ENCODE data around the gene EGF.
"Not testable (repeated sequence)": the region's sequence is repeated elsewhere in the genome, so short reads cannot be mapped to it uniquely, and the experiment has no call there.

The EGF gene

DNA sequence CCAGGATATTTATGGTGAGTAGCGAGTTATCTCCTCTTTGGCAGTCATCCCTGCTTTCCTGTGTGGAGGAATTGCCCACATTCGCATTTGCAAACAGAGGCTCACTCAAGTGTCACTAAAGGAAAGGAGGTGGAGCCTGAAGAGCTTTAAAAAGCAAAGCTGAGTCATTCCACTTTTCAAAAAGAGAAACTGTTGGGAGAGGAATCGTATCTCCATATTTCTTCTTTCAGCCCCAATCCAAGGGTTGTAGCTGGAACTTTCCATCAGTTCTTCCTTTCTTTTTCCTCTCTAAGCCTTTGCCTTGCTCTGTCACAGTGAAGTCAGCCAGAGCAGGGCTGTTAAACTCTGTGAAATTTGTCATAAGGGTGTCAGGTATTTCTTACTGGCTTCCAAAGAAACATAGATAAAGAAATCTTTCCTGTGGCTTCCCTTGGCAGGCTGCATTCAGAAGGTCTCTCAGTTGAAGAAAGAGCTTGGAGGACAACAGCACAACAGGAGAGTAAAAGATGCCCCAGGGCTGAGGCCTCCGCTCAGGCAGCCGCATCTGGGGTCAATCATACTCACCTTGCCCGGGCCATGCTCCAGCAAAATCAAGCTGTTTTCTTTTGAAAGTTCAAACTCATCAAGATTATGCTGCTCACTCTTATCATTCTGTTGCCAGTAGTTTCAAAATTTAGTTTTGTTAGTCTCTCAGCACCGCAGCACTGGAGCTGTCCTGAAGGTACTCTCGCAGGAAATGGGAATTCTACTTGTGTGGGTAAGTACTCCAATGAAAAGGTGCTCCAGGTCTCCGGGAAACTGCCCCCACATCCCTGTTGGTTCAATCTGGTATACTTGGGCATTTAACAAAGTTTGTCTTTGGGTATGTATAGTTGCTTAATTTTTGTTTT lies at the start of gene EGF:
TSS of gene EGF (plus strand) at position 178 of the 890 bp plus-strand sequence. CDS start at position 631, 453 bp downstream.
- peak; percentile 64 for DNase-seq

DNA sequence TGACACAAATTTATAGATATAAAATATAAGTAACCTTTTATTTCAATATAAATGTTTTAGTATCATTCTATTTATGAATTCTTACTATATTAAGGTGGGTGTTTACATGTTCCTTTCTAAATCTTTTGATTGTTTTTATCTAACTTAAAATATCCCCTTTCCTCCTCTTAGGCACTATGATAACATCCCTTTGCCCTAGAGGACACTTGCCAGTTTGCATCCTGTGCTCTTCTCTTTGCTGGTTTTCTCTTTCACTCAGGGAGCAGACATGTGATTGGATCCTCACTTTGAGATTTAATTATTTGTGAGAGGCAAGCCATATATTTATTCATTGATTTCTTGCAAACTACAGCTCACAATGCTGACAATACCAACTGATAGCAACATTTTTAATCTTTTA lies 48.5 kb upstream of the EGF start:
- DNase-seq: no peak

DNA sequence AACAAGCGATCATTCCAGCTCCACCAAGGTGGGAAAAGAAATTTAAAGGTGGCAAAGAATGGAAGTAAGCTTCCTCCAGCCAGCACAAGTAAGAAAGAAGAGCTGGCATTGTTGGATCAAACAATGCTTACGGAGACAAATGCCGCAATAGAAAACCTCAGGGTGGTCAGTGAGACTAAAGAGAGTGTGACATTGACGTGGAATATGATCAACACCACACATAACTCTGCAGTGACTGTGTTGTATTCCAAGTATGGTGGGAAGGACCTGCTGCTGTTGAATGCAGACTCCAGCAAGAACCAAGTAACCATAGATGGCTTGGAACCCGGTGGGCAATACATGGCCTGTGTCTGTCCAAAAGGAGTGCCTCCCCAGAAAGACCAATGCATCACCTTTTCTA lies 42.6 kb upstream of the EGF start:
- no peak for DNase-seq

DNA sequence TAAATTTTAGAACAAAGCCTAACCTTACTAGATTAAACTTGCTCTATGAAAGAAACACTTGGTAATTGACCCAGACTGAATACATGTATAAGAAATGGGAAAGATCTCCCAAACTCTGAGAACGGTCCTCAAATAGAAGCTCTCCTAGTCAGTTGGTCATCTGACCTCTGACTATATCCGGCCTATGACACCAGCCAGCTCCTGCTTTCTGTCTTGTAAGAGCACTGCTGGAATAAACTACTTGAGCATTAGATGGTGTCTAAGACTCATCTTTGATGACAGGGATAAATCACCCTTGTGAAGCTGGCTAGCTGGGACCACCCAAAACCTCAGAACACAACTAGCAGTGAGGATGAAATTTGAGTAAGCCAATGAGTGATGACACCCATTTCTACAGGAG lies 40.6 kb upstream of the EGF start:
- no peak for DNase-seq

DNA sequence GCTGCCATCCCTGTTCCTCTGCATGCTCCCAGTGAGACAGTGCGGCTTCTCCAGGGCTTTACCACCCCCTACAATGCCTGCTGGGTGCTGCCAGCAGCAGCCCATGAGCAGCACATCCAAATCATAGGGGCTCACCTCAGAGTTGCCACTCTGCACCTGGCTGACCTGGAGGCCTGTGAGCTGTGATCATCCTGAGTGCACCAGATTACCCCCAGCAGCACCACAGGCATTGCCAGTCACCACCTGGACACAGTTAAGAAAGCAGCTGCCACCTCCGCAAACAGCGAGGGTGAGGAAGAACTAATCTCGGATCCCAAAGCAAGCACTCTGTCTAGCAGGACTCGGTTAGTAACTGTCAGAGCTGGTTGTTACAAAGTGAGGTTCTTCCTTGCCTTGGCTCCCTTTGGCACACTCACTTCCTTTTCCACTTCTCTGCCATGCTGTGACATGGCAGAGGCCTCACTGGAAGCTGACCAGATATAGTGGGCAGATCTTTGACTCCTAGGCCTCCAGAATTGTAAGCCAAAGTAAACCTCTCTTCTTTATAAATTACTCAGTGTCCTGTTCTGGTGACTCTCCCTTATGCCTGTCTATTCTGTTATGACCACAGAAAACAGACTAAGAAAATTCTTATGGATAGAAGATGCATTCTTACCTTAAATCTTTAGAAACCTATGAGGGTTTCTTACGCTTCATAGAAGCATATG lies 39.6 kb upstream of the EGF start:
- DNase-seq: no peak

DNA sequence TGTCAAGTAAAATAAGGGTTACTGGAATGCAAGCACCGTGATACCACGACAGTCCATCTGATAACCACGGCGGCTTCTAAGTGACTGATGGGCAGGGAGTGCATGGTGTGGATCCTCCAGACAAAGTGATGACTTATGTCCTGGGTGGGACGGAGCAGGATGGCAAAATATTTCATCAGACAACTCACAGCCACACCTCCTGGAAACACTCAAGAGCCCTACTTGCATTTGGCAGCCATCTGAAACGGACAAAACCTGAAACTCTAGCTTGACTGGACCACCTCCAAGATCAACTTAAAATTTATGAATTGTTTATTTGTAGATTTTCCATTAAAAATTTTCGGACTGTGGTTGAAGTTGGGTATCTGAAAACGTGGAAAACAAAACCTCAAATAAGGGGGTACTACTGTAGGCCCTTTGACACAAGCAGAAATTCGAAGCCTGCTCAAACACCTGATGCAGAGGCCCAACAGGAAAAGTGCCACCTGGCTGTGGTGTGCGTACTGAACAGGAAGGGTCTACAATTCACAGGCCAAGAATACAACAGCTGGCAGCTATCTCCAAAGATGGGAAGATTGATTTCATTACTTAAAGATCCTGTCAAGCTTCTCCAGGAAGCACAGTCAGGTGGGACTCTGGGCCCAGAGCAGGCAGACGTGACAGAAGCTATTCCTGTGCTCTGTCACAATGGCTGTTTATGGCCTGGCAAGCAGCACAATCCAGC lies 38.7 kb upstream of the EGF start:
- DNase-seq: peak; percentile 46

DNA sequence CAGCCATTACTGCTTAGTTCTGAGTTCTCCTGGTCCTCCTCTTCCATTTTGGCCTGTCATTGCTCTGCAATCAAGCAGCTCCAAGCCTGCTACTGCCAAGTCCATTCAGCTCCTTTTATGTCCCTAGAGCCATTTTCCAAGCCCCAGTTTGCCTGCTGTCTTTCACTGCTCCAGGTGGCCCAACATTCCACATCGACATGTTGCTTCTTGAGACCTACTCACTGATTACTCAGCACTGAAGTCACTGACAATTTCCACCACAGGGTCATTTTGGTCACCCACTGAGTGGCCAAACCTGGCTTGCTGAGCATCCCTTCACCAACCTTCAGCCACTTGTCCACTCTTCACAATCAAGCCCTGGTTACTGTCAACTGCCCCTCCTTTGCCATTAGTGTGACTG lies 37.6 kb upstream of the EGF start:
- DNase-seq: no peak

DNA sequence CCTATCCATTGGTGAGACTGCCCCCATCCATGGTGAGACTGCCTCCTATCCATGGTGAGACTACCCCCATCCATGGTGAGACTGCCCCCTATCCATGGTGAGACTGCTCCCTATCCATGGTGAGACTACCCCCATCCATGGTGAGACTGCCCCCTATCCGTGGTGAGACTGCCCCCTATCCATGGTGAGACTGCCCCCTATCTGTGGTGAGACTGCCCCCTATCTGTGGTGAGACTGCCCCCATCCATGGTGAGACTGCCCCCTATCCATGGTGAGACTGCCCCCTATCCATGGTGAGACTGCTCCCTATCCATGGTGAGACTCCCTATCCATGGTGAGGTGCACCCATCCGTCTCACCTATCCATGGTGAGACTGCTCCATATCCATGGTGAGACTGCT lies 37.1 kb upstream of the EGF start:
- DNase-seq: not testable (repeated sequence)

DNA sequence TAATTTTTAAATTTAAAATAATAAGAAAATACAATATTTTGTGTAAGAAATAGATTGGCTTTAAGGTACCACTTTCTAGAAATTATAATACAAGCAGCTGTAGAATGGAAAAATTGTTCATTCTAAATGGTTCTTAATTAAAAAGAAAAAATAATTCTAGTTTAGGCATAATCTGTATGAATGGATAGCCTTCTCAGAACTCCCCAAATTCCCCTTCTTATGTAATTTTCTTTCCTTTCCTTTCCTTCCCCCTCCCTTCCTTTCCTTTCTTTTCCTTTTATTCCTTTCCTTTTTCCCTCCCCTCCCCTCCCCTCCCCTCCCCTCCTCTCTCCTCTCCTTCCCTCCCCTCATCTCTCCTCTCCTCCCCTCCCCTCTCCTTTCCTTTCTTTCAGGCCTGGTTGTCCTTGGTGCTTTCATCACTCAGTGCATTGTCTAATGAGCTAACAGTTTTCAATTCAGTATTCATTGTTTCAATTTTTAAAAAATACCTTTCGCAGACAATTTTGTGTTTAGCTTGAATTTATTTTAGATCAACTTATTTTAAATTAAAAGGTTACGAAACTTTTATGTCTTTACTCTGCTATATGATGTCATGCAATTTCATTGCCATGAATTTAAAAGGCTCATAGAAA lies 35.9 kb upstream of the EGF start:
- DNase-seq: no peak

DNA sequence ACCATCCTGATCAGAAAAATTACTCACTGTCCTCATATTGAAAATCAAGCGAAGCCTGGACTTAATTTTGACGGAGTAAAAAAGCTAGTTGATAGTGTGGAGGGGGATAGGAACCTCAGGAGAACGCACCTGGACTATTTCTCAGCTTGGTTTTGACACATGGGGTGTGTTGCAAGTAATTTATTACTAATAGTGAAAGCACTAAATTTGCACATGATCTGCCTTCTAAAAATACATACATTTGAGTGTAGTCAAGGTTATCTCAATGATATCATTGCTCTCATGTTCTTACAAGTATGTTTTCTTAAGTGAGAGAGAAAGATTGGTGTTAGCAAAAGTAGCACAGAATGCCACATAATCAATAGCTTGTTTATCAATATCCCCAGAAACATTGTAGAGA lies 35.3 kb upstream of the EGF start:
- DNase-seq: no peak

DNA sequence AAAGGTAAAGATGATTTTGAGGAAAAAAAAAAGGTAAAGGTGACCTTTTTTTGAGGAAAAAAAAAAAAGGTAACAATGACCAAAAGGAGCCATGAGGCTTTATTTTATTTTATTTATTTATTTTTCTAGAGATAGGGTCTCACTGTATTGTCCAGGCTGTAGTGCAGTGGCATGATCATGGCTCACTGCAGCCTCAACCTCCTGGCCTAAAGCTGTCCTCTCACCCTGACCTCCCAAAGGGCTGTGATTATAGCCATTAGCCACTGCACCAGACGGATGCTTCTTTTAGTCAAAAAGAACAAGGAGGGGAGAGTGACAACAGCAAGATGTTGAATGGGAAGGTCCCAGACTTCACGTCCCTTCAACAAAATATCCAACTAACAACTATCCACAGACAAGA lies 34.3 kb upstream of the EGF start:
- no peak for DNase-seq

DNA sequence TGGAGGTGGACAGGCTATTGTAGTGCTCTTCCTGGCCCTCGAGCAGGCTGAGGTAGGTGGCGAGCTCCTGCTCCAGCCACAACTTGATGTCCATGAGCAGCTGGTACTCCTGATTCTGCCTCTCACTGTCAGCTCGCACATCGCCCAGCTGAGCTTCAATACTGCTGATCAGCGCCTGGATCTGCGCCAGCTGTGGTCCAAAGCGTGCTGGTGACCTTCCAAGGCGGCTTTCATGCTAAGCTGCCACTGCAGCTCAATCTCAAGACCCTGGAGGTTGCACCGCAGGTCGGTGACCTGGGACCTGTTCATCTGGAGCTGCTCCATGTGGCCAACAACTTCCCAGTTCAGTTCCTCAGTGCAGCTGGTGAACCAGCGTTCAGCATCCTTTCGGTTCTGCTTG lies 33.6 kb upstream of the EGF start:
- DNase-seq: no peak

DNA sequence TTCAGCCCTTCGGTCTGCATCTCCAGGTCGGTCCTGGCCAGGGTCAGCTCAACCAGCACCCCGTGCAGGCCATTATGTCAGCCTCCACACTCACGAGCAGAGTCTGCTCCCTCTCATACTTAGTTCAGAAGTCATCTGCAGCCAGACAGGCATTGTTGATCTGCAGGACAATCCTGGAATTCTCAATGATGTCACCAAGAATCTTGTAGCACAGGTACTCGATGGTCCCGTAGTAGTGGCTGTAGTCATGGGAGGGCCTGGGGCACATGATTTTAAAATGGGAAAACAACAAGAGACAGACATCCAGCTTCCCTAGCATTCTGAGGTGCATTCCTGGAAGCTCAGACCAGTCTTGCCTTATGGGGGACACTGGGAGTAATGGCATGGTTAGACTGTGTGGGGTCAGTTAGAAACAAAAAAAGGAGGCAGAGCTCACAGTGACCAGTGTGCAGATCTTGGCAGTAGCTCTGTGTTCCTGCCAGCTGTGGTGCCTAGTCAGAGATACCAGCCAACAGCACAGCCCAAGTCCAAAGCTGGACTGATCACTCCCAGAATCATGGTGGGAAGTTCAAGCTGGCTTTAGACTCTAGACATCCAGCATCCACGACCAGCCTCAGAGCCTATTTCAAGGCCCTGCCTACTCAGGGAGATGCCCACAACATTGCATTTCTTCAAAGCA lies 32.9 kb upstream of the EGF start:
- no peak for DNase-seq

DNA sequence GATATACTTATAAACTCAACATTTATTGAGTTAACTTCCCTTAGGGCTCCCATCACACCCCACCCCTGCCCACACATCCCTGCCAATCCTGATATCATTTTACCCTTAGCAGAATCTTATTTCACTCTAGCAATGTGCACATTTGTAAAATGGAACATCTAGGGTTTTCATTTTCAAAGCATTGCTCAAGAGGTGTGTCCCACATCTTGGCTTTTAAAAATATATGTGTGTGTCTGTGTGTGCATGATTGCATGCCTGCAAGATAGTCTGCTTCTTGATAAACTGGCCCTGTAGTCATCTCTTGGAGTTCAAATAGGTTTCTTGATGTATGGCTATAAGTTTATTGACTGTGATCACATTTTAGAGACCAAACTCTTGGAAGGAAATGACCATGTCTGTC lies 26.4 kb upstream of the EGF start:
- no peak for DNase-seq

DNA sequence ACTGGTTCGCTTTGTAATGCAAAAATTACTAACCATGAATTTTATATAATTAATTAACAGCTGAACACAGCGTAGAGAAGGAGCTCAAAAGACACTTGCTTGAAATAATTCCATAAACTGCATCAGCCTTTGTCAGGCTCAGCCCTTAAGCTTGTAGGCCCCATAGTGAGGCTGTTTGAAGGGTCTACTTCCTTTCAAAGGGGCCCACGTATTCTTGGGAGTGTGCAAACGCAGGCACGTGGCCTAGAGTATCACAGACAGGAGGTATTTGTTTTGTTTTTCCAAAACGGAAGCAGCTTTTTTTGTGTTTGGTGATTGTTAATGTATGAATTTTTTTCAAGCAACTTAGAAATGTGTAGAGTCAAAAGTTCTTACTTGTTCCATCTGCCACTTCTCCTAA lies 25.6 kb upstream of the EGF start:
- DNase-seq: no peak

DNA sequence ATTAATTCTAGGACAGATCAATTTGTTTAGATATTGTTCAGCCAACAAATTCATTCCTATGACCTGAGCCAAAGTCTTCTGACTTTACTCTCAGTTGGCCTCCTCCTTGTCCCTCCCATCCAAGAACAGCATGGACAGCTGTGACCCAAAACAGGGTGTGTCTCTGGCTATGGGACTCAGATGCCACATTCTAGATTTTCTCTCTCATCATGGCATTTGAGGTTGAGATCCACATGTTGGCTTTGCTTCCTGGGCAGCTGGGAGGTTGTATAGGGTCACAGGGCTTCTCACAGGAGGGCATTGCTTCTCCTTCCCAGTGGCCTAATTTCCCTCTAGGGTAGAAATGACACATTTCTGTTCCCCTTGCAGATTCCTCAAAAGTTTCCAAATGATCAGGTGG lies 22.6 kb upstream of the EGF start:
- DNase-seq: no peak

DNA sequence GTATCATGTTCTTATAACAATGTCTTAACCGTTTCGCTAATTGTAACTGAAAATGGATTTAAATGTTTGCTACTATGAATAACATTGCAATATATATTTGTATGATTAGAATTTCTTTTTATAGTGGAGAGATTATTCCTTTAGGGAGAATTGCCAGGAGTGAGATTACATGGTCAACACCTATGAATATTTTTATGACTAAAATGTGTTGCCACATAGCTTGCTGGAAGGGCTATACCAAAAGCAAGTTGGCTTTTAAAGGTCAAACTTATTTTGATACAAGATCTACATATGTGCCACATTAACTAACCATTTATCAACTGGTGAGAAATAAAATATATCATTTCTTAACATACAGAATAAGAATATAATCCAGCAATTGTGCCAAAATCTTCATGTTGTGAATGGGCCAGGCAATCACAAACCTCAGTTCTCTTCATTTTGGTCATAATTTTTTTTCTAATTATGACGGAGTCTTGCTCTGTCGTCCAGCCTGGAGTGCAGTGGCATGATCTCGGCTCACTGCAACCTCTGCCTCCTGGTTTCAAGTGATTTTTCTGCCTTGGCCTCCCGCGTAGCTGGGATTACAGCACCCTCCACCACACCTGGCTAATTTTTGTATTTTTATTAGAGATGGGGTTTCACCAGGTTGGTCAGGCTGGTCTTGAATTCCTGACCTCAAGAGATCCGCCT lies 10.0 kb upstream of the EGF start:
- DNase-seq: no peak

DNA sequence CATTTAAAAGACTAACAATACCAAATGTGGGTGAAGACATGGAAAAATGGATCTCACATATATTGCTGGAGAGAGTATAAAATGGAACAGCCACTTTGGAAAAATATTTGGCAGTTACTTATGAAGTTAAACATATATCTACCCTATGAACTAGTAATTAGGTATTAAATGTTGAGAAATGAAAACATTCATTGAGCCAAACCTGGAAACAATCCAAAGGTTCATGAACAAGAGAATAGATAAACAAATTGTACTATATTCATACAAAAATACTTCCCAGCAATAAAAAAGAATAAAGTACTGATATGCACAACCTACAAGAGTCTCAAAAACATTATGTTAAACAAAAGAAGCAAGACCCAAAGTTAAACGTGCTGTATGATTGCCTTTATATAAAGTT lies 4.0 kb upstream of the EGF start:
- no peak for DNase-seq

DNA sequence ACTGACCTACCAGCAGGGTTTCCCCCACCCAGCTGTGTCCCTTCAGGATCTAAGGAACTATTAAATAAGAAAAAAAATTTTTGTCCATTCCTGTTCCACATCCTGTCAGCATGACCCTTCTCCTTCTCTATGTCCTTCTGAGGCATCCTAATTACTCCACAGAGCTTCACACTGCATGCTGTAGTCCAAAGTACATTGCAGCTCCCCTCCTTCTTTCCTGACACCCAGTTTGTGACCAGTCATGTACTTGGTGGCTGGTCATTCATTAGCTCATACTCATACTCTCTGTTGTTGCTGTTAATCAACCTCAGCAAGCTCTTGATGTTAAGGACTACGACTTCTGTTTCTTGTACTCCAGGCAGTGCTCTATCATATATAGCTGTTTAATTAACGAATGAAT lies 2.4 kb upstream of the EGF start:
- no peak for DNase-seq

DNA sequence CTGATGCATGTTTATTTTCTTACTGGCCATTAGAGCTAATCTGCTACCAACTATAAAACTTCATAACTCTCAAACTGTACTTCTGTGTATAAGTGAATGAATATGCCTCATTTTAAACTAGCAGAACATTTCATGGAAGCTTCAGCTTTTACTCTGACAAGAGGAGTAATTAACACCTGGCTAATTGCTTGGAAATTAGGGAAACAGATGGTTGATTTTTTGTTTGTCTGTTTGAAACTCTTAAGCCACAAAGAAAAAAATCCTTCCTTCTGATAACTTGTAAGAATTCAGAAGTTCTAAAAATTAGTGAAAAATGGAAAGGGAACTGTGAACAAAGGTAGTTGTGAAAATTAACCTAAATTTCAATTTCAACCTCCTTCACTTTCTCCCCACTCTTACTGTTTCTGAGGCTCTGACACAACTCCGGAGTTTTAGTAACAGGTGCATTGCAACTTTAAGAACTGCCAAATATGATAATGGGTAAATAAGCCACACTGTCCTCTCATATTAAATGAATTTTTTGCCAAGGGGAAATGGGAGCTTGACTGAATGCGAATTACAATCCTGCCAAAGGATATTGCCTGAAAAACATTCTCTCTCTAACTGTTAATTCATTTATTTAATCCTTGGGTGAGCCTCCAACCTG lies 1.0 kb downstream of the EGF start:
- DNase-seq: no peak

DNA sequence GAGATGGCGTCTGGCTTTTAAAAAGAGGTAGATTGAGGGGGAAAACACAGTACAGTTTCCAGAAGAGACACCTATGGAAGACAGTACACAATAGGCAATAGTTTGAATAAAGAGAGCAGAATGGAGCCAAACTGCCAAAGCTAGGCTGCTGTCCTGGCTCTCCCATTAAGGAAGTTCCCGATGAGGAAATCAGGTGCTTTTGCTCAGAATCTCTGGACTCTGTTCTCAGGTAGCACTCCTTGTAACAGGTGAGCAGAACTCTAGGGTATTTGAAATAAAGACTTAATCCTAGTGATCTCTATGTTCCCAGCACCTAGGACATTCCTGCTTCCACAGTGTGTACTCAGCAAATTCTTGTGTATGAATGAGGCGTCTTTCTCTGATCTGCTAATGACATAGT lies 1.6 kb downstream of the EGF start:
- DNase-seq: no peak

All from fibroblast of skin of right biceps (primary cell).